Kidney (tissue), 14 donors: ENCODE results near the gene CHTOP. TPM values are rescaled to one million over a fixed set of nuclear protein-coding genes. Genes with fewer than 3 reads are reported as not detected.

ENCODE experiments used
- DNase-seq, 5 donors: peaks; one replicate each; pipeline ENCODE4 v3.0.0-alpha.2; 2013 to 2020
- FAIRE-seq: peaks from 2 replicates; lab custom pipeline; 2012; peaks lifted over from hg19 to GRCh38; lab: Jason Lieb, UNC
- H3K27ac ChIP-seq, 2 donors: one replicate each; pipeline ENCODE4 v1.7.0; 2013; ENCODE audit warnings: low read depth in 2 of 2, low read length in 2 of 2, inconsistent platforms in 1 of 2
- H3K27me3 ChIP-seq: one replicate; pipeline ENCODE4 v1.7.1; 2013; ENCODE audit warnings: low read length, inconsistent platforms; ENCODE audit not compliant: control insufficient read depth, insufficient read depth
- H3K36me3 ChIP-seq, 3 donors: one replicate each; pipeline versions ENCODE4 v1.7.0 to v1.7.1; 2013; ENCODE audit warnings: low read length in 3 of 3, control low read depth in 1 of 3, inconsistent platforms in 1 of 3; ENCODE audit not compliant: insufficient read depth in 3 of 3, control insufficient read depth in 2 of 3
- H3K4me1 ChIP-seq, 3 donors: one replicate each; pipeline versions ENCODE4 v1.7.0 to v1.7.1; 2013; ENCODE audit warnings: low read length in 3 of 3, inconsistent platforms in 1 of 3, low read depth in 1 of 3; ENCODE audit not compliant: control insufficient read depth in 2 of 3, insufficient read depth in 2 of 3
- H3K4me3 ChIP-seq, 3 donors: one replicate each; pipeline versions ENCODE4 v1.7.0 to v1.8.1; 2013; ENCODE audit warnings: low read length in 3 of 3, control low read depth in 1 of 3, inconsistent platforms in 1 of 3
- H3K9ac ChIP-seq, 3 donors: one replicate each; pipeline versions ENCODE4 v1.7.0 to v1.7.1; 2013; ENCODE audit warnings: low read length in 3 of 3, control low read depth in 1 of 3, inconsistent platforms in 1 of 3
- H3K9me3 ChIP-seq, 3 donors: one replicate each; pipeline versions ENCODE4 v1.7.0 to v1.7.1; 2013; ENCODE audit warnings: low read length in 3 of 3, control low read depth in 1 of 3, inconsistent platforms in 1 of 3; ENCODE audit not compliant: control insufficient read depth in 2 of 3, insufficient read depth in 1 of 3
- intact Hi-C: fragments of 100-400 bp; cut with DNase I; formaldehyde crosslinking; loops from one replicate; pipeline ENCODE4 v1.11.1; 2022
- microRNA-seq: library from miRNA; unstranded; fragments of <30 nt; microRNA quantifications from one replicate; pipeline ENCODE4 v1.2.0, GENCODE V29; 2020
- polyA plus RNA-seq: library from polyadenylated mRNA; stranded (reverse); fragments of 350-450 nt; fragmentation: Illumina TruSeq; extraction: RNeasy Lipid Tissue Mini Kit (QIAGEN cat#74804); gene quantifications from one replicate; pipeline ENCODE4 v1.2.3, GENCODE V29; 2014; ENCODE audit warnings: low read depth, low replicate concordance; ENCODE audit not compliant: insufficient read depth
- total RNA-seq: library from RNA; stranded (reverse); fragmentation: NEBNext Ultra II Directional; extraction: Animal tissue kit (Norgen Biotek cat#: 25700); gene quantifications from one replicate; pipeline ENCODE4 v1.2.1, GENCODE V29; 2021
- TF ChIP-seq, protein P1 (sequence below): IDR thresholded peaks from 3 replicates; pipeline ENCODE4 v1.5.1; 2012; ENCODE audit warnings: mild to moderate bottlenecking, moderate library complexity, borderline replicate concordance; ENCODE audit not compliant: insufficient read depth; ENCODE audit errors: extremely low read depth
- donor health status: control.
- donor health status: control.
- donor health status: control.
- donor health status: control.
- donor health status: control.
- donor health status: DM: yes; HTN: yes; CAD: no.
- donor health status: Normal renal cell carcinoma (clear cell type).

The CHTOP gene
- total and polyA plus RNA-seq, 2 donors from 2014 or later, result 71.1 to 83.6 TPM

DNA sequence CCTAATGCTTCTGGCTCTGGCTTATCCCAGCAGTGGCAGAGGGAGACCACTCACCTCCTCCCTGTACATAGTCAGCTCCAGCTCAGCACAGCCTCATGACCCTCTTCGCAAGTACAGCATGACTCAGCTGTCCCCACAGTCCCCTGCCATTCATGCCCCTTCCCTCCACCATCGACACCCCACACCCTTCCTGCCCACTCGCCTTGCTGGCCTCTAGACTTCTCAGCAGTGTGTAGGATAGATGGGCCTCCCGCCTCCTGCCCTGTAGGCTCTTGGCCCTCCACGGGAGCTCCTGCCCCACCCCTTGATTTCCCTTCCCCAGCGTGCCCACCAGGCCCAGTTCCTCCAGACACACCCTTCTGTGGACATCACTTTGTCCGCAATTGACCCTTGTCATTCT is 54.4 kb downstream of the CHTOP start:
- Histone ChIP-seq H3K4me1 (no peaks in the 10 kb centered on the region), H3K36me3 (no peaks in the 10 kb centered on the region), H3K9ac (no peak overlapping the region), H3K4me3 (no peak overlapping the region), H3K9me3 (no peaks in the 10 kb centered on the region), H3K27ac (no peak overlapping the region), H3K27me3 (no peaks in the 10 kb centered on the region)
- no peak for FAIRE-seq
- intact Hi-C loops, result loop anchor here (10.0 kb wide), 1 partner anchor 77 kb away; no protein-coding TSS in a partner anchor
- TF ChIP-seq, protein P1, sequence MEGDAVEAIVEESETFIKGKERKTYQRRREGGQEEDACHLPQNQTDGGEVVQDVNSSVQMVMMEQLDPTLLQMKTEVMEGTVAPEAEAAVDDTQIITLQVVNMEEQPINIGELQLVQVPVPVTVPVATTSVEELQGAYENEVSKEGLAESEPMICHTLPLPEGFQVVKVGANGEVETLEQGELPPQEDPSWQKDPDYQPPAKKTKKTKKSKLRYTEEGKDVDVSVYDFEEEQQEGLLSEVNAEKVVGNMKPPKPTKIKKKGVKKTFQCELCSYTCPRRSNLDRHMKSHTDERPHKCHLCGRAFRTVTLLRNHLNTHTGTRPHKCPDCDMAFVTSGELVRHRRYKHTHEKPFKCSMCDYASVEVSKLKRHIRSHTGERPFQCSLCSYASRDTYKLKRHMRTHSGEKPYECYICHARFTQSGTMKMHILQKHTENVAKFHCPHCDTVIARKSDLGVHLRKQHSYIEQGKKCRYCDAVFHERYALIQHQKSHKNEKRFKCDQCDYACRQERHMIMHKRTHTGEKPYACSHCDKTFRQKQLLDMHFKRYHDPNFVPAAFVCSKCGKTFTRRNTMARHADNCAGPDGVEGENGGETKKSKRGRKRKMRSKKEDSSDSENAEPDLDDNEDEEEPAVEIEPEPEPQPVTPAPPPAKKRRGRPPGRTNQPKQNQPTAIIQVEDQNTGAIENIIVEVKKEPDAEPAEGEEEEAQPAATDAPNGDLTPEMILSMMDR, result no peak
- peak in 1 of 5 donors; percentile 52 for DNase-seq

DNA sequence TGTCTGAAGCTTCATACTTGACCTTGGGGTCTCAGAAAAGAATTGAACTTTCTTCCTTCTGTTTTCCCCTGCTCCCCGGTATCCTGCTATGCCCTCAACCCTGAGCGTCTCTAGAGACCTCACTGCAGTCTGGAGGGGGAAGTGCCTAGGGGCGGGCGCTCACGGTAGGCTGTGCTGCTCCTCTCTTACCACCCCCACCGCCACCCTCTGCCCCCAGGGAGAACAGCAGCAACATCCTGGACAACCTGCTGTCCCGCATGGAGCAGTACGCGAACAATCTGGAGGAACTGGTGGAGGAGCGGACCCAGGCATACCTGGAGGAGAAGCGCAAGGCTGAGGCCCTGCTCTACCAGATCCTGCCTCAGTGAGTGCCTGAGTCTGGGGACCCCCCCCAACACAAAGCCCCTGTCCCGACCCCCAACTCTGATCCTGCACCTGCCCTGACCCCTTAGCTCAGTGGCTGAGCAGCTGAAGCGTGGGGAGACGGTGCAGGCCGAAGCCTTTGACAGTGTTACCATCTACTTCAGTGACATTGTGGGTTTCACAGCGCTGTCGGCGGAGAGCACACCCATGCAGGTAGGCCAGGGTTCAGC is 55.0 kb downstream of the CHTOP start:
- Histone ChIP-seq H3K27me3 (no peaks in the 10 kb centered on the region), H3K36me3 (no peaks in the 10 kb centered on the region), H3K9me3 (no peaks in the 10 kb centered on the region), H3K27ac (no peak overlapping the region), H3K4me1 (no peaks in the 10 kb centered on the region), H3K9ac (no peak overlapping the region), H3K4me3 (no peak overlapping the region)
- TF ChIP-seq, protein P1, result no peak
- FAIRE-seq, result no peak
- DNase-seq, result peak in 1 of 5 donors; percentile 61
- intact Hi-C loops, result loop anchor here (10.0 kb wide), 1 partner anchor 76 kb away; no protein-coding TSS in a partner anchor

DNA sequence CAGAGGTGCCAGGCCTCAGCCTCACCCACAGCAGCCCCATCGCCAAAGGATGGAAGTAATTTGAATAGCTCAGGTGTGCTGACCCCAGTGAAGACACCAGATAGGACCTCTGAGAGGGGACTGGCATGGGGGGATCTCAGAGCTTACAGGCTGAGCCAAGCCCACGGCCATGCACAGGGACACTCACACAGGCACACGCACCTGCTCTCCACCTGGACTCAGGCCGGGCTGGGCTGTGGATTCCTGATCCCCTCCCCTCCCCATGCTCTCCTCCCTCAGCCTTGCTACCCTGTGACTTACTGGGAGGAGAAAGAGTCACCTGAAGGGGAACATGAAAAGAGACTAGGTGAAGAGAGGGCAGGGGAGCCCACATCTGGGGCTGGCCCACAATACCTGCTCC is 59.6 kb downstream of the CHTOP start:
- Histone ChIP-seq H3K4me3 (no peak overlapping the region), H3K9ac (no peak overlapping the region), H3K27me3 (no peaks in the 10 kb centered on the region), H3K36me3 (no peaks in the 10 kb centered on the region), H3K4me1 (peaks cover 0 to 4% (median 2%) of the 10 kb centered on the region in 3 donors), H3K27ac (no peak overlapping the region), H3K9me3 (no peaks in the 10 kb centered on the region)
- TF ChIP-seq, protein P1, result no peak
- FAIRE-seq (no peak), DNase-seq (no peak)
- intact Hi-C loops, result no loop called here

Small RNA genes lying within 50 kb of the gene (microRNA-seq; reads per million reads assigned to microRNA genes)
- not detected for gene MIR8083

Other genes starting within 250 kb of the CHTOP start
- 60.9 TPM for gene S100A8, start 243.0 kb upstream of the CHTOP start, total RNA-seq
- 17.5 TPM for gene S100A8, start 243.0 kb upstream of the CHTOP start, polyA plus RNA-seq
- gene S100A7A, start 217.5 kb upstream of the CHTOP start, total RNA-seq, result not detected
- gene S100A7A, start 217.5 kb upstream of the CHTOP start, polyA plus RNA-seq, result not detected
- gene S100A7, start 173.4 kb upstream of the CHTOP start, total RNA-seq, result not detected
- not detected for gene S100A7, start 173.4 kb upstream of the CHTOP start, polyA plus RNA-seq
- gene S100A6, start 98.1 kb upstream of the CHTOP start, total RNA-seq, result 1,542 TPM
- gene S100A6, start 98.1 kb upstream of the CHTOP start, polyA plus RNA-seq, result 1,580 TPM
- 0.91 TPM for gene S100A5, start 93.1 kb upstream of the CHTOP start, total RNA-seq
- 1.9 TPM for gene S100A5, start 93.1 kb upstream of the CHTOP start, polyA plus RNA-seq
- gene S100A4, start 88.3 kb upstream of the CHTOP start, total RNA-seq, result 141 TPM
- 204 TPM for gene S100A4, start 88.3 kb upstream of the CHTOP start, polyA plus RNA-seq
- gene S100A3, start 84.8 kb upstream of the CHTOP start, total RNA-seq, result 8.4 TPM
- 2.5 TPM for gene S100A3, start 84.8 kb upstream of the CHTOP start, polyA plus RNA-seq
- gene S100A2, start 68.2 kb upstream of the CHTOP start, total RNA-seq, result 152 TPM
- 416 TPM for gene S100A2, start 68.2 kb upstream of the CHTOP start, polyA plus RNA-seq
- gene S100A16, start 20.9 kb upstream of the CHTOP start, total RNA-seq, result 119 TPM
- gene S100A16, start 20.9 kb upstream of the CHTOP start, polyA plus RNA-seq, result 174 TPM
- gene S100A14, start 17.7 kb upstream of the CHTOP start, total RNA-seq, result 75.9 TPM
- gene S100A14, start 17.7 kb upstream of the CHTOP start, polyA plus RNA-seq, result 35.6 TPM
- gene S100A13, start 6.6 kb upstream of the CHTOP start, total RNA-seq, result 225 TPM
- 299 TPM for gene S100A13, start 6.6 kb upstream of the CHTOP start, polyA plus RNA-seq
- gene S100A1, start 5.6 kb upstream of the CHTOP start, total RNA-seq, result 83.1 TPM
- gene S100A1, start 5.6 kb upstream of the CHTOP start, polyA plus RNA-seq, result 332 TPM
- gene SNAPIN, start 24.6 kb downstream of the CHTOP start, total RNA-seq, result 46.2 TPM
- 59.8 TPM for gene SNAPIN, start 24.6 kb downstream of the CHTOP start, polyA plus RNA-seq
- gene ILF2, start 36.9 kb downstream of the CHTOP start, total RNA-seq, result 110 TPM
- gene ILF2, start 36.9 kb downstream of the CHTOP start, polyA plus RNA-seq, result 197 TPM
- gene NPR1, start 44.6 kb downstream of the CHTOP start, total RNA-seq, result 89.3 TPM
- gene NPR1, start 44.6 kb downstream of the CHTOP start, polyA plus RNA-seq, result 57.8 TPM
- gene INTS3, start 94.0 kb downstream of the CHTOP start, total RNA-seq, result 74.8 TPM
- 42.7 TPM for gene INTS3, start 94.0 kb downstream of the CHTOP start, polyA plus RNA-seq
- 54.0 TPM for gene SLC27A3, start 141.3 kb downstream of the CHTOP start, total RNA-seq
- gene SLC27A3, start 141.3 kb downstream of the CHTOP start, polyA plus RNA-seq, result 36.9 TPM